Measurements from ENCODE around the gene TIMP2. TPM values are rescaled to one million over a fixed set of nuclear protein-coding genes. Genes with fewer than 3 reads are reported as not detected.

TIMP2 gene
- total and polyA plus RNA-seq, 2 experiments from 2014 or later: 10.6 to 22.5 TPM

DNA sequence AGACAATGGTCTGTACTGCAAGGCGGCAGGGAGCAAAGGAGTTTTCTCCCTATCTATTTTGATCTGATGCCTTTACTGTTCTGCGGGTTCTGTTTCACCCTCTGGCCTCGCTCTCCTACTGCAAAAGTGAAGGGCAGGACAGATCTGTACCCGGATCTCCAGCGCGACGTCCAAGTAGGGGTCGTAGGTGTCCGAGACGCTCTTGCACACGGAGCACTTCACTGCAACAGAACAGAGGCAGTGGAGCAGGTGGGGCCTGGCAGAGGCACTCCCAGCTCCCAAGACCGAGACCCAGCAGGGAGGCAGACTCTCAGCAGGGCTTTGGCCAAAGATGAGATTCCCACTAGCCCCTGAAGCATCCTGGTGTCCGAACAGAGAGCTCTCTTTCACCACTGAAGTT lies 104.3 kb downstream of the TIMP2 start (continued):
- TF ChIP-seq, protein P1, sequence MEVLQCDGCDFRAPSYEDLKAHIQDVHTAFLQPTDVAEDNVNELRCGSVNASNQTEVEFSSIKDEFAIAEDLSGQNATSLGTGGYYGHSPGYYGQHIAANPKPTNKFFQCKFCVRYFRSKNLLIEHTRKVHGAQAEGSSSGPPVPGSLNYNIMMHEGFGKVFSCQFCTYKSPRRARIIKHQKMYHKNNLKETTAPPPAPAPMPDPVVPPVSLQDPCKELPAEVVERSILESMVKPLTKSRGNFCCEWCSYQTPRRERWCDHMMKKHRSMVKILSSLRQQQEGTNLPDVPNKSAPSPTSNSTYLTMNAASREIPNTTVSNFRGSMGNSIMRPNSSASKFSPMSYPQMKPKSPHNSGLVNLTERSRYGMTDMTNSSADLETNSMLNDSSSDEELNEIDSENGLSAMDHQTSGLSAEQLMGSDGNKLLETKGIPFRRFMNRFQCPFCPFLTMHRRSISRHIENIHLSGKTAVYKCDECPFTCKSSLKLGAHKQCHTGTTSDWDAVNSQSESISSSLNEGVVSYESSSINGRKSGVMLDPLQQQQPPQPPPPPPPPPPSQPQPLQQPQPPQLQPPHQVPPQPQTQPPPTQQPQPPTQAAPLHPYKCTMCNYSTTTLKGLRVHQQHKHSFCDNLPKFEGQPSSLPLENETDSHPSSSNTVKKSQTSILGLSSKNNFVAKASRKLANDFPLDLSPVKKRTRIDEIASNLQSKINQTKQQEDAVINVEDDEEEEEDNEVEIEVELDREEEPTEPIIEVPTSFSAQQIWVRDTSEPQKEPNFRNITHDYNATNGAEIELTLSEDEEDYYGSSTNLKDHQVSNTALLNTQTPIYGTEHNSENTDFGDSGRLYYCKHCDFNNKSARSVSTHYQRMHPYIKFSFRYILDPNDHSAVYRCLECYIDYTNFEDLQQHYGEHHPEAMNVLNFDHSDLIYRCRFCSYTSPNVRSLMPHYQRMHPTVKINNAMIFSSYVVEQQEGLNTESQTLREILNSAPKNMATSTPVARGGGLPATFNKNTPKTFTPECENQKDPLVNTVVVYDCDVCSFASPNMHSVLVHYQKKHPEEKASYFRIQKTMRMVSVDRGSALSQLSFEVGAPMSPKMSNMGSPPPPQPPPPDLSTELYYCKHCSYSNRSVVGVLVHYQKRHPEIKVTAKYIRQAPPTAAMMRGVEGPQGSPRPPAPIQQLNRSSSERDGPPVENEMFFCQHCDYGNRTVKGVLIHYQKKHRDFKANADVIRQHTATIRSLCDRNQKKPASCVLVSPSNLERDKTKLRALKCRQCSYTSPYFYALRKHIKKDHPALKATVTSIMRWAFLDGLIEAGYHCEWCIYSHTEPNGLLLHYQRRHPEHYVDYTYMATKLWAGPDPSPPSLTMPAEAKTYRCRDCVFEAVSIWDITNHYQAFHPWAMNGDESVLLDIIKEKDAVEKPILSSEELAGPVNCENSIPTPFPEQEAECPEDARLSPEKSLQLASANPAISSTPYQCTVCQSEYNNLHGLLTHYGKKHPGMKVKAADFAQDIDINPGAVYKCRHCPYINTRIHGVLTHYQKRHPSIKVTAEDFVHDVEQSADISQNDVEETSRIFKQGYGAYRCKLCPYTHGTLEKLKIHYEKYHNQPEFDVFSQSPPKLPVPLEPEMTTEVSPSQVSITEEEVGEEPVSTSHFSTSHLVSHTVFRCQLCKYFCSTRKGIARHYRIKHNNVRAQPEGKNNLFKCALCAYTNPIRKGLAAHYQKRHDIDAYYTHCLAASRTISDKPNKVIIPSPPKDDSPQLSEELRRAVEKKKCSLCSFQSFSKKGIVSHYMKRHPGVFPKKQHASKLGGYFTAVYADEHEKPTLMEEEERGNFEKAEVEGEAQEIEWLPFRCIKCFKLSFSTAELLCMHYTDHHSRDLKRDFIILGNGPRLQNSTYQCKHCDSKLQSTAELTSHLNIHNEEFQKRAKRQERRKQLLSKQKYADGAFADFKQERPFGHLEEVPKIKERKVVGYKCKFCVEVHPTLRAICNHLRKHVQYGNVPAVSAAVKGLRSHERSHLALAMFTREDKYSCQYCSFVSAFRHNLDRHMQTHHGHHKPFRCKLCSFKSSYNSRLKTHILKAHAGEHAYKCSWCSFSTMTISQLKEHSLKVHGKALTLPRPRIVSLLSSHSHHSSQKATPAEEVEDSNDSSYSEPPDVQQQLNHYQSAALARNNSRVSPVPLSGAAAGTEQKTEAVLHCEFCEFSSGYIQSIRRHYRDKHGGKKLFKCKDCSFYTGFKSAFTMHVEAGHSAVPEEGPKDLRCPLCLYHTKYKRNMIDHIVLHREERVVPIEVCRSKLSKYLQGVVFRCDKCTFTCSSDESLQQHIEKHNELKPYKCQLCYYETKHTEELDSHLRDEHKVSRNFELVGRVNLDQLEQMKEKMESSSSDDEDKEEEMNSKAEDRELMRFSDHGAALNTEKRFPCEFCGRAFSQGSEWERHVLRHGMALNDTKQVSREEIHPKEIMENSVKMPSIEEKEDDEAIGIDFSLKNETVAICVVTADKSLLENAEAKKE (CRISPR knock-in tag; IDR thresholded peaks at IDR 0.05): no peak
- TF ChIP-seq, protein P2, sequence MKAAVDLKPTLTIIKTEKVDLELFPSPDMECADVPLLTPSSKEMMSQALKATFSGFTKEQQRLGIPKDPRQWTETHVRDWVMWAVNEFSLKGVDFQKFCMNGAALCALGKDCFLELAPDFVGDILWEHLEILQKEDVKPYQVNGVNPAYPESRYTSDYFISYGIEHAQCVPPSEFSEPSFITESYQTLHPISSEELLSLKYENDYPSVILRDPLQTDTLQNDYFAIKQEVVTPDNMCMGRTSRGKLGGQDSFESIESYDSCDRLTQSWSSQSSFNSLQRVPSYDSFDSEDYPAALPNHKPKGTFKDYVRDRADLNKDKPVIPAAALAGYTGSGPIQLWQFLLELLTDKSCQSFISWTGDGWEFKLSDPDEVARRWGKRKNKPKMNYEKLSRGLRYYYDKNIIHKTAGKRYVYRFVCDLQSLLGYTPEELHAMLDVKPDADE (IDR thresholded peaks at IDR 0.05): no peak
- no peak for TF ChIP-seq CREB1 (CRISPR knock-in tag; IDR thresholded peaks at IDR 0.05; ENCODE audit: low read depth)
- TF ChIP-seq ZNF114 (CRISPR knock-in tag; IDR thresholded peaks at IDR 0.05): no peak
- TF ChIP-seq ZNF331 (CRISPR knock-in tag; IDR thresholded peaks at IDR 0.05; ENCODE audit: low read depth): no peak
- TF ChIP-seq EZH2 (IDR thresholded peaks at IDR 0.05; ENCODE audit: low read depth, unreplicated experiment): no peak
- TF ChIP-seq, protein P3, sequence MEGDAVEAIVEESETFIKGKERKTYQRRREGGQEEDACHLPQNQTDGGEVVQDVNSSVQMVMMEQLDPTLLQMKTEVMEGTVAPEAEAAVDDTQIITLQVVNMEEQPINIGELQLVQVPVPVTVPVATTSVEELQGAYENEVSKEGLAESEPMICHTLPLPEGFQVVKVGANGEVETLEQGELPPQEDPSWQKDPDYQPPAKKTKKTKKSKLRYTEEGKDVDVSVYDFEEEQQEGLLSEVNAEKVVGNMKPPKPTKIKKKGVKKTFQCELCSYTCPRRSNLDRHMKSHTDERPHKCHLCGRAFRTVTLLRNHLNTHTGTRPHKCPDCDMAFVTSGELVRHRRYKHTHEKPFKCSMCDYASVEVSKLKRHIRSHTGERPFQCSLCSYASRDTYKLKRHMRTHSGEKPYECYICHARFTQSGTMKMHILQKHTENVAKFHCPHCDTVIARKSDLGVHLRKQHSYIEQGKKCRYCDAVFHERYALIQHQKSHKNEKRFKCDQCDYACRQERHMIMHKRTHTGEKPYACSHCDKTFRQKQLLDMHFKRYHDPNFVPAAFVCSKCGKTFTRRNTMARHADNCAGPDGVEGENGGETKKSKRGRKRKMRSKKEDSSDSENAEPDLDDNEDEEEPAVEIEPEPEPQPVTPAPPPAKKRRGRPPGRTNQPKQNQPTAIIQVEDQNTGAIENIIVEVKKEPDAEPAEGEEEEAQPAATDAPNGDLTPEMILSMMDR (conservative IDR thresholded peaks at IDR 0.05; ENCODE audit: low read depth in 2 of 2): no peak

Data from GM23338 (cell line).